Kidney epithelial cell (primary cell): ENCODE results near the gene ST14. TPM values are rescaled to one million over a fixed set of nuclear protein-coding genes. Genes with fewer than 3 reads are reported as not detected.

Experiments used
- DNase-seq: peaks from one replicate; pipeline ENCODE4 v3.0.0-alpha.2; 2010; ENCODE audit warnings: low read depth
- H3K27me3 ChIP-seq: 2 replicates; pipeline ENCODE4 v1.6.0; 2011; ENCODE audit warnings: low read length; ENCODE audit not compliant: control insufficient read depth, insufficient read depth
- H3K36me3 ChIP-seq: 2 replicates; pipeline ENCODE4 v1.5.1; 2011; ENCODE audit warnings: low read length; ENCODE audit not compliant: control insufficient read depth, insufficient read depth
- H3K4me3 ChIP-seq: 2 replicates; pipeline ENCODE4 v1.5.1; 2011; ENCODE audit warnings: low read depth, mild to moderate bottlenecking, control low read depth, low read length
- total RNA-seq: library from RNA; depleted of rRNA; stranded (reverse); fragments of >200 nt; gene quantifications from 2 replicates; pipeline ENCODE4 v1.2.3, GENCODE V29; 2015
- TF ChIP-seq, protein P1 (sequence below): IDR thresholded peaks from 2 replicates; pipeline ENCODE4 v1.5.1; 2011; ENCODE audit warnings: mild to moderate bottlenecking, moderate library complexity, low read length, control low read depth, inconsistent platforms; ENCODE audit not compliant: insufficient read depth, poor library complexity, severe bottlenecking

ST14 gene
- total RNA-seq, 1 donor from 2014 or later, result 93.0 TPM

DNA sequence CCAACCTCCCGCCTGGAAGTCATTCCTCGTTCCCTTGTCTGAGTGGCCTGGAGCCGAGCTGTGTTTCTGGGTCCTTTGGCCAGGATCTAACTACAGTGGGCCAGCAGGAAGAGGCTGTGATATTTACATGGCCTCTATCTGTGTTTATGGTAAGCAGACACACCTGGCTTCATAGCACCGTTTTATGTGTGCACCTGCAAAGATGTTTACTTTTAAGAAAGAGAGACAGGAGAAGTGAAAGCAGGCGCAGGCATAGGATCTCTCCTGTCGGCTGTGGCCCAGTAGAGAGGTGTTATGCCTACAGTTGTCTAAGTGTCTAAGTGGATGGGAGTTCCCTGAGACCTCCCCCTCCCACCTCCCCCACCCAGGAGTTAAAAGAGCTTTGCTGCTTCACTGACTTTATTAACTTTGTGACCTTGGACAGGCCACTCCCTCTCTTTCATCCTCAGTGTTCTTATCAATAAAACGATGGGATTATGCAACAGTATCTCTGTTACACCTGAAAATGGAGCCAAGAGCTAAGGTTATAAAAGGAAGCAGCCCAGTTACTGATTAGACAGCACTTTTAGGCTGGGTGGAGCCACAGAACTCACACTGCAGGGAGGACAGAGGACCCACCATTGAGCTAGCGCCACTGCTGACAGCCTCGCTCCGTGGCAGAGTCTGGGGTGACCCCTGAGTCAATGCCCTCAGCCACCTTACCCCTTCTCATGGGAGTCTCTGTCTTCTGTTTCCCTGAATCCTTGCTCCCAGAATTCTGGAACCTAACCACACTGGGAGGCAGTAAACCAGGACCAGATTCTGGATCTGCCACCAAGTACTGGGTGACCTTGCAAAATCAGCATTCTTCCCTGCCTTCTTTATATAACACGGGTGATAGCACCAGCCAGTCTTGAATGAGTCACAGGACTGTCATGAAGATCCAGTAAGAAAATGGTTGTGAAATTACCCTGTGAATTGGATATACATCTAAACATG is 22.0 kb downstream of the ST14 start:
- TF ChIP-seq, protein P1, sequence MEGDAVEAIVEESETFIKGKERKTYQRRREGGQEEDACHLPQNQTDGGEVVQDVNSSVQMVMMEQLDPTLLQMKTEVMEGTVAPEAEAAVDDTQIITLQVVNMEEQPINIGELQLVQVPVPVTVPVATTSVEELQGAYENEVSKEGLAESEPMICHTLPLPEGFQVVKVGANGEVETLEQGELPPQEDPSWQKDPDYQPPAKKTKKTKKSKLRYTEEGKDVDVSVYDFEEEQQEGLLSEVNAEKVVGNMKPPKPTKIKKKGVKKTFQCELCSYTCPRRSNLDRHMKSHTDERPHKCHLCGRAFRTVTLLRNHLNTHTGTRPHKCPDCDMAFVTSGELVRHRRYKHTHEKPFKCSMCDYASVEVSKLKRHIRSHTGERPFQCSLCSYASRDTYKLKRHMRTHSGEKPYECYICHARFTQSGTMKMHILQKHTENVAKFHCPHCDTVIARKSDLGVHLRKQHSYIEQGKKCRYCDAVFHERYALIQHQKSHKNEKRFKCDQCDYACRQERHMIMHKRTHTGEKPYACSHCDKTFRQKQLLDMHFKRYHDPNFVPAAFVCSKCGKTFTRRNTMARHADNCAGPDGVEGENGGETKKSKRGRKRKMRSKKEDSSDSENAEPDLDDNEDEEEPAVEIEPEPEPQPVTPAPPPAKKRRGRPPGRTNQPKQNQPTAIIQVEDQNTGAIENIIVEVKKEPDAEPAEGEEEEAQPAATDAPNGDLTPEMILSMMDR, result no peak
- no peaks in the 10 kb centered on the region for H3K36me3 ChIP-seq
- H3K4me3 ChIP-seq, result no peak overlapping the region
- no peak for DNase-seq
- no peaks in the 10 kb centered on the region for H3K27me3 ChIP-seq

DNA sequence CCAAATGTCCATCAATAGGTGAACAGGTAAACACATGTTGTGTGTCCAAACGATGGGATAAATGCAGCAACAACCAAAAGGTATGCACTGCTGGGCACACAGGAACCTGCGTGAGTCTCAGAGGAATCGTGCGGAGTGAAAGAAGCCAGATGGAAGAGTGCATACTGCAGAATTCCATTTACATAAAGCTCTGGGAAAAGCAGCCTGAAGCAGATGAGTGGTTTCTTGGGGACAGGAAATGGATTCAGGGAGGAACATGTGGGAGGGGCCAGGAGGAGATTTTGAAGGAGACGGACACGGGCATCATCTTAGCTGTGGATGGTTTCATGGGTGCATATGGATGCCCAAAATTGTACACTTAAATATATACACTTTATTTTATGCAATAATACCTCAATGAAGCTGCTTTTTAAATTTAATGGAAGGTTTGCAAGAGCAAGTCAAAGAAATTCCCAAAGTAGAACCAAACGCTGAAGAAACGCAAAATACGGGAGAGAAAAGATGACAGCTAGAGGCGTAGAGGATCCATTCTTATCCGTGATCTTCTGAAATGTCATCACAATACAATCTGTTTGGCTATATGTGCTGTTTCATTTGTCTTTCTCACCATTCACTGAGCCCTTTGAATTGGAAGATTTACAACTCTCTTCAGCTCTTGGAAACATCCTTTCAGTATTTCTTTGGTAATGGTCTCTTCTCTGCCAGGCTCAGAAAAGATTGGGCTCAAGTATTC is 24.5 kb downstream of the ST14 start:
- no peaks in the 10 kb centered on the region for H3K27me3 ChIP-seq
- H3K4me3 ChIP-seq, result no peak overlapping the region
- no peaks in the 10 kb centered on the region for H3K36me3 ChIP-seq
- TF ChIP-seq, protein P1, result no peak
- DNase-seq, result no peak

DNA sequence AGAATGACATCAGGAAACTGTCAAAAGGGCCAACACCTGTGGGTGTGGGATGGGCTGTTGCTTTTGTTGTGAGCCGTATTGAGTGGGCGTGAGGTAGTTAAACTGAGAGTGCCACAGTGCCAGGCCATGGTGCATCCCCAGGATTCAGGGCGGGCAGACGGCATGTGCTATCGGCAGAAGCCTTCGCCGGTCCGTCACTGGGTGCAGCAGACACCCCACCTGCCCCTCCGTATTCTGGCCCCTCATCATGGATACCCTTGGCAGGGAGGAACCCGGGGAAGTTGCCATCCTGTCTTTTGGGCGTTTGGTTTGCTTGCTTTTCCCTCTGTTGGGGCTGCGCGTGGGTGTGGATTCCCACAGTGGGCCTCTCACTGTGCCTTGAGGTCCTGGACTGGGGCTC is 27.5 kb downstream of the ST14 start:
- H3K36me3 ChIP-seq, result no peaks in the 10 kb centered on the region
- TF ChIP-seq, protein P1, result no peak
- no peaks in the 10 kb centered on the region for H3K27me3 ChIP-seq
- DNase-seq, result no peak
- no peak overlapping the region for H3K4me3 ChIP-seq

DNA sequence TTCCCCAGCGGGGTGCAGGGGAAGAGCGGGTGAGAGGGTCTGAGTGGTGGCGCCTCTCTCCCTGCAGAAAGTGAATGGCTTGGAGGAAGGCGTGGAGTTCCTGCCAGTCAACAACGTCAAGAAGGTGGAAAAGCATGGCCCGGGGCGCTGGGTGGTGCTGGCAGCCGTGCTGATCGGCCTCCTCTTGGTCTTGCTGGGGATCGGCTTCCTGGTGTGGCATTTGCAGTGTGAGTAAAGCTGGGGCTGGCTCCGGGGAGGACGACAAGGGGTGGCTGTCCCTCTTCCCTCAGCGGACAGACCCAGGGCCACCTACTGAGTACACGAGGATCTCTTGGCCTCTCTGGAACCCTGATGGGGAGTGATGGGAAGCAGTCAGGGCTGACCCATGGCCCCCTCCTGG is 28.5 kb downstream of the ST14 start:
- TF ChIP-seq, protein P1, result no peak
- H3K4me3 ChIP-seq, result no peak overlapping the region
- no peaks in the 10 kb centered on the region for H3K27me3 ChIP-seq
- H3K36me3 ChIP-seq, result no peaks in the 10 kb centered on the region
- no peak for DNase-seq

DNA sequence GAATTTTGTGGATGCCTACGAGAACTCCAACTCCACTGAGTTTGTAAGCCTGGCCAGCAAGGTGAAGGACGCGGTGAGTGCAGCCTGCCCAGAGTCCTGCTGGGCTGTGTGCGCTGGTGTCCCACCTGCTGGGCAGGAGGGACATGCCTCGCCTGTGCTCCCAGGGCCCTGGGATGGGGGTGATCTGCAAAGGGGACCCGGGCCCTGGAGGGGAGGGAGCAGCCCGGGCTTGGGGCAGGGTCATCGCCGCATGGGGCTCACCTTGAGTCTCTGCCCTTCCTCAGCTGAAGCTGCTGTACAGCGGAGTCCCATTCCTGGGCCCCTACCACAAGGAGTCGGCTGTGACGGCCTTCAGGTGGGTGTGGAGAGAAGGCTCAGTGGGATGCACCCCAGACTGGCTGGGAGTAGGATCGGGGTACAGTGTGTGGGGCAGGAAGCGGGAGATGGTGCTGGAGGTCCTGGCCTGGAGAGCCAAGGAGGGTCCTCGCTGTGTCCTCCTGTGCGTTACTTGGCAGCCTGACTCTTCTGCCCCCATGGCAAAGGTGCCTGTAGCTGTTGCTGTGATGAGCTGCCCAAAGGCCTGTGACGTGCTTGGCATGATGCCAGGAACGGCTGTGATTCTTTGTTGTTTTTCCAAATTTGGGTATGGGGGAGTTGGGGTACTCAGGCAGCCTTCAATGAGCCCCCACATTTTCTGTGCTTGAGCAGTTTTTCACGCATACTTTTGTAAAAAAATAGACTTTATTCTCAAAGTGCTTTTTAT is 29.2 kb downstream of the ST14 start:
- DNase-seq, result no peak
- Histone ChIP-seq H3K27me3 (no peaks in the 10 kb centered on the region), H3K4me3 (no peak overlapping the region), H3K36me3 (no peaks in the 10 kb centered on the region)
- TF ChIP-seq, protein P1, result no peak
